Measurements from ENCODE around the gene SALL4.

Gene SALL4

DNA sequence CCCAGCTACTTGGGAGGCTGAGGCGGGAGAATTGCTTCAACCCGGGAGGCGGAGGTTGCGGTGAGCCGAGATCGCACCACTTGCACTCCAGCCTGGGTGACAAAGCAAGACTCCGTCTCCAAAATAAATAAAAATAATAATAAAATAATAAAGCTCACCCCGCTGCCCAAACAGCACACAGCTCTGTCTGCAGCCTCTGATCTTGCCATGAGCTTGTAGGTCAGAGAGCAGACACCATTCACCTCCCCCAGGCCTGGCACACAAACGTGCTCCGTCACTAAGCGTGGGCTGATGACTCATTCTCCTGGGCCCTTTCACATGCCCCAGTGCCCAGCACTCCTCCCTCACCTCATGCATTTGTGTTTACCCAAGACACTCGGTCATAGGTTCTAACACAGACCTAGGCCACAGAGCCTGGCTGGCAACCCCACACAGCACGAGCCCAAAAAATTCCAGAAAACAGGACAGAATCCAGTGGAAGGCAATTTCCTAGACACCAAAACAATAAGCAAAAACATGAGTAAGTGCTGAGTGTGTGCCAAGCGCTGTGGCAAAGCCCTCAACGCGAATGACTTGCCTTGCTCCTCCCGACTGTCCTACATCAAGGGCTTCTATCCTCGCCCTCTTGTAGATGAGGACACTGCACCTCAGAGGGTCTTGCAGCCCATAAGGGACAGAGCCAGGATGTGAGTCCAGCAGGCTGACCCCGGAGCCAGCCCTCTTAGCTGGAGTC is 52.1 kb downstream of the SALL4 start (continued):
- TF ChIP-seq ZNF211 (tag by site-specific recombination; IDR thresholded peaks at IDR 0.05; ENCODE audit: low read depth) = no peak
- TF ChIP-seq ZBTB20 (tag by site-specific recombination; IDR thresholded peaks at IDR 0.05) = no peak
- peak; percentile 55; the same call in 1 of the 2 replicates for TF ChIP-seq ZNF398 (tag by site-specific recombination; IDR thresholded peaks at IDR 0.05)
- TF ChIP-seq MYNN (tag by site-specific recombination; IDR thresholded peaks at IDR 0.05; ENCODE audit: borderline replicate concordance) = no peak
- TF ChIP-seq, protein P1, sequence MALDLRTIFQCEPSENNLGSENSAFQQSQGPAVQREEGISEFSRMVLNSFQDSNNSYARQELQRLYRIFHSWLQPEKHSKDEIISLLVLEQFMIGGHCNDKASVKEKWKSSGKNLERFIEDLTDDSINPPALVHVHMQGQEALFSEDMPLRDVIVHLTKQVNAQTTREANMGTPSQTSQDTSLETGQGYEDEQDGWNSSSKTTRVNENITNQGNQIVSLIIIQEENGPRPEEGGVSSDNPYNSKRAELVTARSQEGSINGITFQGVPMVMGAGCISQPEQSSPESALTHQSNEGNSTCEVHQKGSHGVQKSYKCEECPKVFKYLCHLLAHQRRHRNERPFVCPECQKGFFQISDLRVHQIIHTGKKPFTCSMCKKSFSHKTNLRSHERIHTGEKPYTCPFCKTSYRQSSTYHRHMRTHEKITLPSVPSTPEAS (tag by site-specific recombination; IDR thresholded peaks at IDR 0.05) = no peak
- TF ChIP-seq ZNF776 (tag by site-specific recombination; IDR thresholded peaks at IDR 0.05; ENCODE audit: borderline replicate concordance) = no peak
- peak; percentile 64 for TF ChIP-seq KLF8 (tag by site-specific recombination; IDR thresholded peaks at IDR 0.05)
- TF ChIP-seq ZNF391 (tag by site-specific recombination; IDR thresholded peaks at IDR 0.05; ENCODE audit: borderline replicate concordance, low read depth) = no peak
- TF ChIP-seq ZFP3 (tag by site-specific recombination; IDR thresholded peaks at IDR 0.05; ENCODE audit: low read depth) = no peak
- TF ChIP-seq ZNF174 (tag by site-specific recombination; IDR thresholded peaks at IDR 0.05) = no peak
- no peak for TF ChIP-seq ZNF473 (tag by site-specific recombination; IDR thresholded peaks at IDR 0.05)
- TF ChIP-seq, protein P2, sequence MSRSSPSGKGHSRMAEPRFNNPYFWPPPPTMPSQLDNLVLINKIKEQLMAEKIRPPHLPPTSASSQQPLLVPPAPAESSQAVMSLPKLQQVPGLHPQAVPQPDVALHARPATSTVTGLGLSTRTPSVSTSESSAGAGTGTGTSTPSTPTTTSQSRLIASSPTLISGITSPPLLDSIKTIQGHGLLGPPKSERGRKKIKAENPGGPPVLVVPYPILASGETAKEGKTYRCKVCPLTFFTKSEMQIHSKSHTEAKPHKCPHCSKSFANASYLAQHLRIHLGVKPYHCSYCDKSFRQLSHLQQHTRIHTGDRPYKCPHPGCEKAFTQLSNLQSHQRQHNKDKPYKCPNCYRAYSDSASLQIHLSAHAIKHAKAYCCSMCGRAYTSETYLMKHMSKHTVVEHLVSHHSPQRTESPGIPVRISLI (tag by site-specific recombination; IDR thresholded peaks at IDR 0.05) = no peak
- no peak for TF ChIP-seq MEIS1 (CRISPR knock-in tag; IDR thresholded peaks at IDR 0.05; ENCODE audit: borderline replicate concordance)
- no peak for TF ChIP-seq ZNF146 (tag by site-specific recombination; IDR thresholded peaks at IDR 0.05)
- TF ChIP-seq ZNF514 (tag by site-specific recombination; IDR thresholded peaks at IDR 0.05) = no peak
- TF ChIP-seq, protein P3, sequence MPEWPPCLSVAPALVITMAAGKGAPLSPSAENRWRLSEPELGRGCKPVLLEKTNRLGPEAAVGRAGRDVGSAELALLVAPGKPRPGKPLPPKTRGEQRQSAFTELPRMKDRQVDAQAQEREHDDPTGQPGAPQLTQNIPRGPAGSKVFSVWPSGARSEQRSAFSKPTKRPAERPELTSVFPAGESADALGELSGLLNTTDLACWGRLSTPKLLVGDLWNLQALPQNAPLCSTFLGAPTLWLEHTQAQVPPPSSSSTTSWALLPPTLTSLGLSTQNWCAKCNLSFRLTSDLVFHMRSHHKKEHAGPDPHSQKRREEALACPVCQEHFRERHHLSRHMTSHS (tag by site-specific recombination; IDR thresholded peaks at IDR 0.05) = no peak
- peak; percentile 78 for TF ChIP-seq ZFP69B (tag by site-specific recombination; IDR thresholded peaks at IDR 0.05)
- peak; percentile 84 for TF ChIP-seq ZNF335 (tag by site-specific recombination; conservative IDR thresholded peaks at IDR 0.05)
- no peak for TF ChIP-seq ZFP41 (tag by site-specific recombination; IDR thresholded peaks at IDR 0.05; ENCODE audit: borderline replicate concordance)
- no peak for TF ChIP-seq SP3 (tag by site-specific recombination; IDR thresholded peaks at IDR 0.05)
- TF ChIP-seq ZNF530 (tag by site-specific recombination; IDR thresholded peaks at IDR 0.05; ENCODE audit: low read depth) = no peak
- no peak for TF ChIP-seq GLI4 (tag by site-specific recombination; IDR thresholded peaks at IDR 0.05)
- no peak for TF ChIP-seq BCL11B (tag by site-specific recombination; IDR thresholded peaks at IDR 0.05; ENCODE audit: low read depth)
- no peak for TF ChIP-seq GLI2 (tag by site-specific recombination; IDR thresholded peaks at IDR 0.05; ENCODE audit: borderline replicate concordance, low read depth)
- no peak for TF ChIP-seq PBX3 (CRISPR knock-in tag; IDR thresholded peaks at IDR 0.05)
- TF ChIP-seq ZNF10 (tag by site-specific recombination; IDR thresholded peaks at IDR 0.05) = peak; percentile 70; the same call in 1 of the 2 replicates
- TF ChIP-seq ZXDB (tag by site-specific recombination; IDR thresholded peaks at IDR 0.05) = peak; percentile 30; the same call in 1 of the 2 replicates
- TF ChIP-seq ZFP37 (tag by site-specific recombination; IDR thresholded peaks at IDR 0.05) = no peak
- TF ChIP-seq TCF7L2 (IDR thresholded peaks at IDR 0.05; ENCODE audit: borderline replicate concordance, low read depth, low read length) = no peak
- TF ChIP-seq ZNF654 (tag by site-specific recombination; IDR thresholded peaks at IDR 0.05; ENCODE audit: low read depth) = no peak
- no peak; the same call in 1 of the 2 replicates for TF ChIP-seq GLIS1 (tag by site-specific recombination; IDR thresholded peaks at IDR 0.05)
- TF ChIP-seq ZNF501 (tag by site-specific recombination; IDR thresholded peaks at IDR 0.05) = no peak
- no peak for TF ChIP-seq ZNF175 (tag by site-specific recombination; IDR thresholded peaks at IDR 0.05)
- 0 out of 2 replicates have a peak, but pooled peaks have one; percentile 9 for TF ChIP-seq SP2 (tag by site-specific recombination; IDR thresholded peaks at IDR 0.05)
- no peak for TF ChIP-seq GFI1B (tag by site-specific recombination; IDR thresholded peaks at IDR 0.05)

Data from HEK293 (cell line).